Fibroblast of lung (primary cell): ENCODE results near the gene ASPRV1. TPM values are rescaled to one million over a fixed set of nuclear protein-coding genes. Genes with fewer than 3 reads are reported as not detected.
"Not testable (repeated sequence)": the region's sequence is repeated elsewhere in the genome, so short reads cannot be mapped to it uniquely, and the experiment has no call there.

Experiments used
- DNase-seq, 2 donors: peaks; one replicate each; pipeline versions ENCODE4 v3.0.0 to v3.0.0-alpha.2; 2010; ENCODE audit warnings: low read depth in 2 of 2
- H2AFZ ChIP-seq: 2 replicates; pipeline ENCODE4 v1.5.1; 2012; ENCODE audit warnings: low read length, control low read depth, inconsistent platforms
- H3K27ac ChIP-seq: 2 replicates; pipeline ENCODE4 v1.5.1; 2011; ENCODE audit warnings: low read length, control low read depth; ENCODE audit not compliant: insufficient read depth
- H3K27me3 ChIP-seq: 2 replicates; pipeline ENCODE4 v1.5.1; 2011; ENCODE audit warnings: mild to moderate bottlenecking, low read length; ENCODE audit not compliant: control insufficient read depth, insufficient read depth
- H3K36me3 ChIP-seq: 2 replicates; pipeline ENCODE4 v1.5.1; 2011; ENCODE audit warnings: low read length; ENCODE audit not compliant: control insufficient read depth, insufficient read depth
- H3K4me1 ChIP-seq: 2 replicates; pipeline ENCODE4 v1.5.1; 2011; ENCODE audit warnings: low read length; ENCODE audit not compliant: control insufficient read depth, insufficient read depth; ENCODE audit errors: extremely low read depth
- H3K4me2 ChIP-seq: 2 replicates; pipeline ENCODE4 v1.5.1; 2011; ENCODE audit warnings: low read length, control low read depth; ENCODE audit not compliant: insufficient read depth; ENCODE audit errors: extremely low read depth
- H3K4me3 ChIP-seq, 4 experiments: fragments of 200-600 bp in 1 of 4; sonication (generic) in 1 of 4; replicated peaks in 1 of 4; 2 replicates each; pipeline ENCODE4 v1.5.1; 2011 to 2016; ENCODE audit warnings: low read length in 4 of 4, low read depth in 3 of 4, mild to moderate bottlenecking in 3 of 4, control low read depth in 2 of 4, inconsistent platforms in 1 of 4, mixed read lengths in 1 of 4; ENCODE audit not compliant: insufficient read depth in 1 of 4; ENCODE audit errors: control extremely low read depth in 1 of 4
- H3K79me2 ChIP-seq: 2 replicates; pipeline ENCODE4 v1.5.1; 2012; ENCODE audit warnings: mild to moderate bottlenecking, low read length, inconsistent platforms; ENCODE audit not compliant: control insufficient read depth, insufficient read depth
- H3K9ac ChIP-seq: 2 replicates; pipeline ENCODE4 v1.5.1; 2011; ENCODE audit warnings: mild to moderate bottlenecking, low read length, control low read depth; ENCODE audit not compliant: insufficient read depth
- H3K9me3 ChIP-seq: 2 replicates; pipeline ENCODE4 v1.5.1; 2012; ENCODE audit warnings: low read depth, low read length; ENCODE audit not compliant: control insufficient read depth, insufficient read depth
- H4K20me1 ChIP-seq: 2 replicates; pipeline ENCODE4 v1.5.1; 2011; ENCODE audit warnings: low read length; ENCODE audit not compliant: control insufficient read depth, insufficient read depth; ENCODE audit errors: extremely low read depth
- EZH2 ChIP-seq: IDR thresholded peaks from 2 replicates; pipeline ENCODE4 v1.5.1; 2012; ENCODE audit warnings: low read length, control low read depth, mild to moderate bottlenecking; ENCODE audit errors: missing control alignments
- polyA plus RNA-seq, 2 donors: library from polyadenylated mRNA; depleted of rRNA in 1 of 2; stranded (reverse) in 1 of 2; unstranded in 1 of 2; fragments of >200 nt; gene quantifications; 2 replicates each; pipeline ENCODE4 v1.2.1, GENCODE V29; 2011 to 2012; ENCODE audit warnings: missing spikeins in 1 of 2
- total RNA-seq: library from RNA; depleted of rRNA; stranded (reverse); fragments of >200 nt; gene quantifications from 2 replicates; pipeline ENCODE4 v1.2.1, GENCODE V29; 2014
- TF ChIP-seq, protein P1 (sequence below), 2 donors: IDR thresholded peaks in 1 of 2; conservative IDR thresholded peaks in 1 of 2; 1 replicate in 1 of 2; 2 replicates in 1 of 2; pipeline ENCODE4 v1.5.1; 2011 to 2012; ENCODE audit warnings: low read length in 2 of 2, control low read depth in 1 of 2, inconsistent platforms in 1 of 2, low read depth in 1 of 2, mild to moderate bottlenecking in 1 of 2

ASPRV1 gene
- total and polyA plus RNA-seq, 2 donors (not counting 1 experiment from before 2014, with no cell fraction given): 0.08 to 0.33 TPM

GRCh38 chr2:70003093-70003830 lies 41.8 kb upstream of the ASPRV1 start:
- DNase-seq: no peak
- H3K27ac ChIP-seq: no peak overlapping the region
- no peak overlapping the region for H3K4me3 ChIP-seq
- no peak overlapping the region for H2AFZ ChIP-seq
- no peaks in the 10 kb centered on the region for H3K4me1 ChIP-seq
- no peaks in the 10 kb centered on the region for H3K79me2 ChIP-seq
- no peaks in the 10 kb centered on the region for H3K27me3 ChIP-seq
- no peaks in the 10 kb centered on the region for H3K36me3 ChIP-seq
- H3K9ac ChIP-seq: no peak overlapping the region
- no peak for TF ChIP-seq EZH2
- TF ChIP-seq, protein P1, sequence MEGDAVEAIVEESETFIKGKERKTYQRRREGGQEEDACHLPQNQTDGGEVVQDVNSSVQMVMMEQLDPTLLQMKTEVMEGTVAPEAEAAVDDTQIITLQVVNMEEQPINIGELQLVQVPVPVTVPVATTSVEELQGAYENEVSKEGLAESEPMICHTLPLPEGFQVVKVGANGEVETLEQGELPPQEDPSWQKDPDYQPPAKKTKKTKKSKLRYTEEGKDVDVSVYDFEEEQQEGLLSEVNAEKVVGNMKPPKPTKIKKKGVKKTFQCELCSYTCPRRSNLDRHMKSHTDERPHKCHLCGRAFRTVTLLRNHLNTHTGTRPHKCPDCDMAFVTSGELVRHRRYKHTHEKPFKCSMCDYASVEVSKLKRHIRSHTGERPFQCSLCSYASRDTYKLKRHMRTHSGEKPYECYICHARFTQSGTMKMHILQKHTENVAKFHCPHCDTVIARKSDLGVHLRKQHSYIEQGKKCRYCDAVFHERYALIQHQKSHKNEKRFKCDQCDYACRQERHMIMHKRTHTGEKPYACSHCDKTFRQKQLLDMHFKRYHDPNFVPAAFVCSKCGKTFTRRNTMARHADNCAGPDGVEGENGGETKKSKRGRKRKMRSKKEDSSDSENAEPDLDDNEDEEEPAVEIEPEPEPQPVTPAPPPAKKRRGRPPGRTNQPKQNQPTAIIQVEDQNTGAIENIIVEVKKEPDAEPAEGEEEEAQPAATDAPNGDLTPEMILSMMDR (conservative IDR thresholded peaks at IDR 0.05 in 1 of 2, IDR thresholded peaks at IDR 0.05 in 1 of 2; ENCODE audit: low read depth in 1 of 2, low read length in 2 of 2): no peak
- no peaks in the 10 kb centered on the region for H4K20me1 ChIP-seq
- H3K4me2 ChIP-seq: no peak overlapping the region
- H3K9me3 ChIP-seq: no peaks in the 10 kb centered on the region

DNA sequence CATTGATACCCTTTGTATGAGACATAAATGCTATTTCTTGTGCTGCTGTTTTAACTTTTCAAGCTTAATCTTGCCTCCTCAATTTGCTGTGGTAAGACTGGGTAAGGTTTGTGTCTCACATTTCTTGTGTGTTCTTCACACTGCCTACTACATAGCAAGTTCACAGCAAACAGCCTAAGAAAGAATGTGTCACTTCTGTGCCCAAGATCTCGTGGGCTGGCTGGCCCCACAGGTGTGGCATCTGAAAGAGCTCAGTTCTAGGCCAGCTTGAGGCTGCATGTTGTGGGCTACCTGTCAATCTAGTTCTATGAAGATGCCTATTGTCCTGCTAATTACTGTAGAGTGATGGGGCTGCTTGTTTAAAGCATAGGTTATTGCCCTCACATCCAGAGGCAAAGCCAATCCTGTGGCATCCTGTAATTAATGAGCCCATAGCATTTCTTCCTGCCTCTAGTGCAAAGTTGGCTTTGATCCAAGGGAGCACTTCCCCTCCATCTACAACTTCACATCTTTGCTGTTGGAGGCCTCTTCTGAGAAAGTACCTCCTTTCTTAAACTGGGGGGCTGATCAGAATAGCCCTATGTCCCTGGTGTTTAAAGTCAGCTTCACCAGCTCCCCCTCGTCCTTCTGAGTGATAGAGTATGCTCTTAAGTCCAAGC lies 40.9 kb upstream of the ASPRV1 start:
- Histone ChIP-seq H3K79me2 (no peaks in the 10 kb centered on the region), H3K9me3 (no peaks in the 10 kb centered on the region), H2AFZ (no peak overlapping the region), H3K27me3 (no peaks in the 10 kb centered on the region), H3K36me3 (no peaks in the 10 kb centered on the region), H4K20me1 (no peaks in the 10 kb centered on the region), H3K4me2 (no peak overlapping the region), H3K9ac (no peak overlapping the region), H3K27ac (no peak overlapping the region), H3K4me1 (peaks cover 2% of the 10 kb centered on the region), H3K4me3 (no peak overlapping the region)
- TF ChIP-seq, protein P1 (conservative IDR thresholded peaks at IDR 0.05 in 1 of 2, IDR thresholded peaks at IDR 0.05 in 1 of 2; ENCODE audit: low read depth in 1 of 2, low read length in 2 of 2): no peak
- TF ChIP-seq EZH2: no peak
- no peak for DNase-seq

- H3K9me3 ChIP-seq, H3K4me1 ChIP-seq, H3K27ac ChIP-seq, H4K20me1 ChIP-seq, H3K79me2 ChIP-seq, H3K36me3 ChIP-seq, H3K4me3 ChIP-seq, H3K9ac ChIP-seq, H2AFZ ChIP-seq, DNase-seq, H3K4me2 ChIP-seq, H3K27me3 ChIP-seq: not testable (repeated sequence)
Observed at GRCh38 chr2:70000529-70000928, 39.1 kb upstream of the ASPRV1 start.
